ENCODE data around the gene GLYATL3.

GRCh38 chr6:49479308-49479970, 20.3 kb upstream of the GLYATL3 start:
- TF ChIP-seq CTCF (IDR thresholded peaks at IDR 0.05): no peak
- TF ChIP-seq POLR2A (IDR thresholded peaks at IDR 0.05): no peak

Measured in uterus (tissue), 2 donors.